ENCODE measurements around the gene PRKG1. TPM values are rescaled to one million over a fixed set of nuclear protein-coding genes. Genes with fewer than 3 reads are reported as not detected.

The PRKG1 gene
- total and polyA plus RNA-seq, 2 of the 8 experiments (the other 6 are each of a cell fraction or from before 2014, with no cell fraction given): 4.2 to 15.2 TPM

DNA sequence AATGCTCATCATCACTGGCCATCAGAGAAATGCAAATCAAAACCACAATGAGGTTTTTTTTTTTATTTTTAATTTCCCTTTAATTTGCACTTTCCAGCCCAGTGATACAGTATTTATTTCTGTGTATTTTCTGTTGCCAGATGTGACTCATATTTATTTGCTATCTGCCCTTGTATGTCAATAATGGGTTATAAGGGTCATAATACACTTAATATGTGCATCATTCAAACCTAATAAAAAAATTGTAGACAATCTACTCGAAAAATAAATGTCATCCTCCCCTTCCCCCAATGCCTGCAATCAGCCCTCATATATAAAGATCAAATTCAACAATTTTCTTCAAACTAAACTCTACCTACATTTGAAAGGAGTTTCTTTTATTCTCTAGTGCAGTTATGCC, 470.6 kb downstream of the PRKG1 start:
- Histone ChIP-seq H3K14ac (ENCODE audit: insufficient read length) (no peak overlapping the region), H2BK5ac (ENCODE audit: low read depth, low read length) (no peak overlapping the region), H2BK120ac (replicated peaks; ENCODE audit: low read depth, low read length) (no peak overlapping the region), H3K4me3 (ENCODE audit: extremely low read depth in 1 of 4, insufficient read depth in 2 of 4, low read depth in 3 of 4, low read length in 4 of 4) (no peak overlapping the region), H3K18ac (ENCODE audit: extremely low read depth, low read length) (no peak overlapping the region), H3K4ac (replicated peaks; ENCODE audit: insufficient read length, low read depth, low read length) (no peak overlapping the region), H3K36me3 (ENCODE audit: control insufficient read depth in 2 of 4, insufficient read depth in 4 of 4, low read length in 3 of 4) (no peaks in the 10 kb centered on the region), H3K23ac (ENCODE audit: insufficient read length) (no peak overlapping the region), H3K9ac (replicated peaks in 1 of 4; ENCODE audit: extremely low read depth in 1 of 4, low read depth in 3 of 4, low read length in 3 of 4) (no peak overlapping the region), H3K79me2 (ENCODE audit: control insufficient read depth in 1 of 2, insufficient read depth in 2 of 2, low read length in 2 of 2) (no peaks in the 10 kb centered on the region), H3K56ac (replicated peaks; ENCODE audit: insufficient read length, low read depth, low read length) (no peak overlapping the region), H4K20me1 (replicated peaks in 1 of 2; ENCODE audit: control insufficient read depth in 1 of 2, insufficient read depth in 2 of 2, low read length in 2 of 2) (no peaks in the 10 kb centered on the region), H3K27ac (ENCODE audit: low read depth, low read length) (no peak overlapping the region), H4K5ac (ENCODE audit: insufficient read length, low read depth, low read length) (no peak overlapping the region), H3K27me3 (replicated peaks in 1 of 4; ENCODE audit: control insufficient read depth in 3 of 4, extremely low read depth in 1 of 4, insufficient read depth in 3 of 4, low read length in 3 of 4) (no peaks in the 10 kb centered on the region), H4K91ac (replicated peaks; ENCODE audit: insufficient read length, low read length) (no peak overlapping the region), H3K4me1 (replicated peaks in 1 of 4; ENCODE audit: control insufficient read depth in 3 of 4, insufficient read depth in 4 of 4, low read length in 3 of 4) (no peaks in the 10 kb centered on the region), H2BK12ac (ENCODE audit: low read depth, low read length) (no peak overlapping the region), H3K4me2 (ENCODE audit: insufficient read depth in 1 of 2, low read depth in 2 of 2, low read length in 2 of 2) (no peak overlapping the region), H2AFZ (ENCODE audit: low read length) (no peak overlapping the region), H3K79me1 (ENCODE audit: low read depth, low read length) (no peaks in the 10 kb centered on the region), H2BK15ac (ENCODE audit: low read length) (no peak overlapping the region), H3K23me2 (ENCODE audit: low read depth, low read length) (no peaks in the 10 kb centered on the region), H2BK20ac (ENCODE audit: low read length) (no peak overlapping the region), H2AK5ac (ENCODE audit: low read depth, low read length) (no peak overlapping the region), H3K9me3 (ENCODE audit: insufficient read depth in 2 of 2, low read depth in 1 of 2, low read length in 1 of 2) (no peaks in the 10 kb centered on the region), H4K8ac (ENCODE audit: extremely low read depth, insufficient read depth, low read length) (no peak overlapping the region)
- ChIA-PET CTCF (ENCODE audit: partially characterized antibody) (no interaction called here), POLR2A (ENCODE audit: partially characterized antibody) (no interaction called here)
- WGBS, 2 experiments (ENCODE audit: extremely low coverage in 1 of 2, insufficient coverage in 1 of 2, insufficient read length in 1 of 2, insufficient replicate concordance in 2 of 2, low coverage in 1 of 2, low lambda C conversion rate in 2 of 2, missing lambda C conversion rate in 1 of 2): 89% methylated on average over 1 of the region's 1 CpG; no CpG with 5 or more reads in 1 of the 2 experiments
- DNase-seq (ENCODE audit: low read depth in 1 of 2, low spot score in 2 of 2): no peak
- no peak for FAIRE-seq
- no peak for TF ChIP-seq RXRA (IDR thresholded peaks at IDR 0.05; ENCODE audit: insufficient read depth, low read depth, low read length)
- TF ChIP-seq CTBP2 (IDR thresholded peaks at IDR 0.05; ENCODE audit: borderline replicate concordance, insufficient read depth, insufficient read length, low read length): no peak
- no peak for TF ChIP-seq TEAD4 (IDR thresholded peaks at IDR 0.05; ENCODE audit: low read depth, low read length)
- TF ChIP-seq EZH2 (IDR thresholded peaks at IDR 0.05; ENCODE audit: low read depth, low read length, severe bottlenecking): no peak
- TF ChIP-seq ATF2 (IDR thresholded peaks at IDR 0.05; ENCODE audit: low read length): no peak
- no peak for TF ChIP-seq BRCA1 (IDR thresholded peaks at IDR 0.05; ENCODE audit: low read depth, low read length)
- TF ChIP-seq SP1 (IDR thresholded peaks at IDR 0.05; ENCODE audit: low read depth, low read length): no peak
- TF ChIP-seq RNF2 (IDR thresholded peaks at IDR 0.05; ENCODE audit: borderline replicate concordance, low read depth, low read length, missing control alignments, poor library complexity, severe bottlenecking): no peak
- TF ChIP-seq SRF (IDR thresholded peaks at IDR 0.05; ENCODE audit: low read depth, low read length): no peak
- no peak for TF ChIP-seq HDAC2 (IDR thresholded peaks at IDR 0.05; ENCODE audit: borderline replicate concordance in 1 of 2, low read depth in 2 of 2, low read length in 2 of 2)
- TF ChIP-seq CEBPB (IDR thresholded peaks at IDR 0.05; ENCODE audit: low read depth, low read length): no peak
- TF ChIP-seq BCL11A (IDR thresholded peaks at IDR 0.05; ENCODE audit: low read depth in 2 of 2, low read length in 2 of 2): no peak

Measured in H1 (cell line).